Measurements from ENCODE around the gene WDR7.

WDR7 gene

GRCh38 chr18:56997200-56997599 lies 346.0 kb downstream of the WDR7 start:
- TF ChIP-seq TEAD4 (IDR thresholded peaks at IDR 0.05) (no peak), FOXM1 (IDR thresholded peaks at IDR 0.05; ENCODE audit: borderline replicate concordance, low read depth) (no peak), RAD21 (IDR thresholded peaks at IDR 0.05; ENCODE audit: low read depth) (no peak), YY1 (IDR thresholded peaks at IDR 0.05; ENCODE audit: low read depth) (no peak), USF1 (IDR thresholded peaks at IDR 0.05) (no peak), TAF1 (IDR thresholded peaks at IDR 0.05; ENCODE audit: low read depth) (no peak), TCF12 (IDR thresholded peaks at IDR 0.05; ENCODE audit: low read depth) (no peak), EGR1 (IDR thresholded peaks at IDR 0.05) (no peak), EP300 (IDR thresholded peaks at IDR 0.05; ENCODE audit: borderline replicate concordance) (no peak), CREB1 (IDR thresholded peaks at IDR 0.05; ENCODE audit: low read depth) (no peak), ZBTB7A (IDR thresholded peaks at IDR 0.05; ENCODE audit: low read depth) (no peak), CEBPB (IDR thresholded peaks at IDR 0.05) (no peak)
- TF ChIP-seq, protein P1, sequence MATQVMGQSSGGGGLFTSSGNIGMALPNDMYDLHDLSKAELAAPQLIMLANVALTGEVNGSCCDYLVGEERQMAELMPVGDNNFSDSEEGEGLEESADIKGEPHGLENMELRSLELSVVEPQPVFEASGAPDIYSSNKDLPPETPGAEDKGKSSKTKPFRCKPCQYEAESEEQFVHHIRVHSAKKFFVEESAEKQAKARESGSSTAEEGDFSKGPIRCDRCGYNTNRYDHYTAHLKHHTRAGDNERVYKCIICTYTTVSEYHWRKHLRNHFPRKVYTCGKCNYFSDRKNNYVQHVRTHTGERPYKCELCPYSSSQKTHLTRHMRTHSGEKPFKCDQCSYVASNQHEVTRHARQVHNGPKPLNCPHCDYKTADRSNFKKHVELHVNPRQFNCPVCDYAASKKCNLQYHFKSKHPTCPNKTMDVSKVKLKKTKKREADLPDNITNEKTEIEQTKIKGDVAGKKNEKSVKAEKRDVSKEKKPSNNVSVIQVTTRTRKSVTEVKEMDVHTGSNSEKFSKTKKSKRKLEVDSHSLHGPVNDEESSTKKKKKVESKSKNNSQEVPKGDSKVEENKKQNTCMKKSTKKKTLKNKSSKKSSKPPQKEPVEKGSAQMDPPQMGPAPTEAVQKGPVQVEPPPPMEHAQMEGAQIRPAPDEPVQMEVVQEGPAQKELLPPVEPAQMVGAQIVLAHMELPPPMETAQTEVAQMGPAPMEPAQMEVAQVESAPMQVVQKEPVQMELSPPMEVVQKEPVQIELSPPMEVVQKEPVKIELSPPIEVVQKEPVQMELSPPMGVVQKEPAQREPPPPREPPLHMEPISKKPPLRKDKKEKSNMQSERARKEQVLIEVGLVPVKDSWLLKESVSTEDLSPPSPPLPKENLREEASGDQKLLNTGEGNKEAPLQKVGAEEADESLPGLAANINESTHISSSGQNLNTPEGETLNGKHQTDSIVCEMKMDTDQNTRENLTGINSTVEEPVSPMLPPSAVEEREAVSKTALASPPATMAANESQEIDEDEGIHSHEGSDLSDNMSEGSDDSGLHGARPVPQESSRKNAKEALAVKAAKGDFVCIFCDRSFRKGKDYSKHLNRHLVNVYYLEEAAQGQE (IDR thresholded peaks at IDR 0.05; ENCODE audit: low read depth): no peak

DNA sequence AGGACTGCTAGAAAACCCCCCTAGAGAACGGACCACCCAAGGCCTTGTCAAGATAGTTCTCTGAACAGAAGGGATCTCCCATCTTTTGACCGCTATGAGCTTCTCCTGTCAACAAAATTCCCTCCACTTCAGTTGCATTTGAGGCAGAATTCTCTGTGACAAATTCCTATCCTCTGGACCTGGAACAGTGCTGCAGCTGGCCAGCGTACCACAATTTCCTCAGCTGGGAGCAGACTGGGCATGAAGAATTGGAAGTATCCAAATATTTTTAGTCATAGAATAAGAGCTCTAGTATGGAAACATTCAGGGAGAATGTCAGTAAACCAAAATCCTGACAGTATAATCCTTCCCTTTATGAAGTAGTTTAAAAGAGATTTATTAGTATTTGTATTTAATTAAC lies 348.7 kb downstream of the WDR7 start:
- no peak for TF ChIP-seq NFIC (IDR thresholded peaks at IDR 0.05)
- no peak for TF ChIP-seq TEAD4 (IDR thresholded peaks at IDR 0.05)
- TF ChIP-seq TCF12 (IDR thresholded peaks at IDR 0.05; ENCODE audit: low read depth): no peak
- TF ChIP-seq EGR1 (IDR thresholded peaks at IDR 0.05): no peak

DNA sequence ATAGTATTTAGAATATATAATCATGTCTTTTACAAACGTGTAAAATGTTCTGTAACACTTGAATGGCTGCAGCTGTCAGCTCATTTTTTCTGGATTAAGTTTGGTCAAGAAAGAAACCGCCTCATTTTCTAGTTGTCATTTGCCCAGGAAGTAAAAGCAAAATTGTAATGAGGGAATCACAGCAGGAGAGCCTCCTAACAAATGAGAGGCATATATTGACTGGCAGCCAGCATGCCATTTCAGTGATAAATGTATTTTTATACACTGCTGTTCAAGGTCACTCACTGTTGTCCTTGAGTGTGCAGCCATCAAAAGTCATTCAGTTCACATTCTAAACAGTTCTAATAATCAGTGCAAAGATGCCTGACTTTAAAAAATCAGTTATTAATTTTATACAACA lies 351.5 kb downstream of the WDR7 start:
- TF ChIP-seq EGR1 (IDR thresholded peaks at IDR 0.05) (no peak), NFIC (IDR thresholded peaks at IDR 0.05) (peak; percentile 88), TEAD4 (IDR thresholded peaks at IDR 0.05) (peak; percentile 73), EP300 (IDR thresholded peaks at IDR 0.05; ENCODE audit: borderline replicate concordance) (peak; percentile 90), USF1 (IDR thresholded peaks at IDR 0.05) (no peak; the same call in 1 of the 2 replicates), FOXM1 (IDR thresholded peaks at IDR 0.05; ENCODE audit: borderline replicate concordance, low read depth) (peak; percentile 78), TCF12 (IDR thresholded peaks at IDR 0.05; ENCODE audit: low read depth) (peak; percentile 90)

GRCh38 chr18:57003342-57003741 lies 352.2 kb downstream of the WDR7 start:
- TF ChIP-seq ZBTB7A (IDR thresholded peaks at IDR 0.05; ENCODE audit: low read depth) (no peak), YY1 (IDR thresholded peaks at IDR 0.05; ENCODE audit: low read depth) (no peak), TAF1 (IDR thresholded peaks at IDR 0.05; ENCODE audit: low read depth) (no peak), USF1 (IDR thresholded peaks at IDR 0.05) (no peak), CREB1 (IDR thresholded peaks at IDR 0.05; ENCODE audit: low read depth) (no peak), CEBPB (IDR thresholded peaks at IDR 0.05) (no peak), FOXM1 (IDR thresholded peaks at IDR 0.05; ENCODE audit: borderline replicate concordance, low read depth) (no peak), RAD21 (IDR thresholded peaks at IDR 0.05; ENCODE audit: low read depth) (no peak), TEAD4 (IDR thresholded peaks at IDR 0.05) (no peak), NFIC (IDR thresholded peaks at IDR 0.05) (no peak), TCF12 (IDR thresholded peaks at IDR 0.05; ENCODE audit: low read depth) (no peak), EGR1 (IDR thresholded peaks at IDR 0.05) (no peak), EP300 (IDR thresholded peaks at IDR 0.05; ENCODE audit: borderline replicate concordance) (no peak)
- TF ChIP-seq, protein P1 (IDR thresholded peaks at IDR 0.05; ENCODE audit: low read depth): no peak
- TF ChIP-seq, protein P2, sequence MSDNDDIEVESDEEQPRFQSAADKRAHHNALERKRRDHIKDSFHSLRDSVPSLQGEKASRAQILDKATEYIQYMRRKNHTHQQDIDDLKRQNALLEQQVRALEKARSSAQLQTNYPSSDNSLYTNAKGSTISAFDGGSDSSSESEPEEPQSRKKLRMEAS (IDR thresholded peaks at IDR 0.05): no peak

DNA sequence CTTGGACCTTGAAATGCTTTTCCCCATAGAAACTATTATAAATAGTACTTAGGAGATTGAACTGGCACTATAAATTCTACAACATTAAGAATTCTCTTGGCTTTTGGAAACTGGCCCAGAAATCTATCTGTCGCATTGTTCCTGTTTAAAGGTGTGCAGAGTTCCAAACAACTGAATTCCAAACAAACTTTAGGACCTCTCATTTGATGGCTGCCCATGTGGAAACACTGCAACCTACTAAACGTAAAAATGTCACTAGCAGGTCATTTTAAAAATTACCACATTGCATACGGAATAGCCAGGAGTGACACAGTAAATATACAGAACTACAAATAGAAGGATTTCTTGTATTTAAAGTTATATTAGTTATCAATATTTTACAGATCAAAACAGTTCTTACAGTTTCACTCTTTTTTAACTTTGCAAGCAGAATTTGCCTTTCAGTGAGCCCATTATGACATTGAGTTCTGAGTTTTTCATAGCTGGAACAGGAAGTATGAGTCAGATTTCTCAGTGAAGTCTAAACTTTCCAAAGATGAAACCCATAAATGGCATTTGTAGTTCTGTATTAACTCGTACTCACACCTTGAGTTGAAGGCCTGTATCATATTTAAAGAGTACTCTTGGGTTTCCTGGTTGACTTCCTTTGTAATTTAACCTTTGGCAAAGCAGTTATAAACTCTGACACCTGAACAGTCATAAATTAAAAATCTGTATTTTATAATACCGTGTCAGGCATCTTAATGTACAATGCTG lies 353.4 kb downstream of the WDR7 start:
- TF ChIP-seq CREB1 (IDR thresholded peaks at IDR 0.05; ENCODE audit: low read depth) (no peak), ZBTB7A (IDR thresholded peaks at IDR 0.05; ENCODE audit: low read depth) (no peak), USF1 (IDR thresholded peaks at IDR 0.05) (no peak), TAF1 (IDR thresholded peaks at IDR 0.05; ENCODE audit: low read depth) (no peak), EP300 (IDR thresholded peaks at IDR 0.05; ENCODE audit: borderline replicate concordance) (peak; percentile 57; the same call in 1 of the 2 replicates), YY1 (IDR thresholded peaks at IDR 0.05; ENCODE audit: low read depth) (no peak), RAD21 (IDR thresholded peaks at IDR 0.05; ENCODE audit: low read depth) (no peak), TCF12 (IDR thresholded peaks at IDR 0.05; ENCODE audit: low read depth) (peak; percentile 73), FOXM1 (IDR thresholded peaks at IDR 0.05; ENCODE audit: borderline replicate concordance, low read depth) (peak; percentile 34; the same call in 1 of the 2 replicates), NFIC (IDR thresholded peaks at IDR 0.05) (peak; percentile 78), CEBPB (IDR thresholded peaks at IDR 0.05) (no peak), EGR1 (IDR thresholded peaks at IDR 0.05) (no peak), TEAD4 (IDR thresholded peaks at IDR 0.05) (peak; percentile 57)
- TF ChIP-seq, protein P1 (IDR thresholded peaks at IDR 0.05; ENCODE audit: low read depth): no peak
- TF ChIP-seq, protein P2 (IDR thresholded peaks at IDR 0.05): no peak
